ENCODE results near the gene HOXA11. TPM values are rescaled to one million over a fixed set of nuclear protein-coding genes. Genes with fewer than 3 reads are reported as not detected.
A peak's percentile ranks its signal among the peaks of the same experiment; 100 is the strongest.

The HOXA11 gene
- total and polyA plus RNA-seq, 4 experiments from 2014 or later, result not detected

DNA sequence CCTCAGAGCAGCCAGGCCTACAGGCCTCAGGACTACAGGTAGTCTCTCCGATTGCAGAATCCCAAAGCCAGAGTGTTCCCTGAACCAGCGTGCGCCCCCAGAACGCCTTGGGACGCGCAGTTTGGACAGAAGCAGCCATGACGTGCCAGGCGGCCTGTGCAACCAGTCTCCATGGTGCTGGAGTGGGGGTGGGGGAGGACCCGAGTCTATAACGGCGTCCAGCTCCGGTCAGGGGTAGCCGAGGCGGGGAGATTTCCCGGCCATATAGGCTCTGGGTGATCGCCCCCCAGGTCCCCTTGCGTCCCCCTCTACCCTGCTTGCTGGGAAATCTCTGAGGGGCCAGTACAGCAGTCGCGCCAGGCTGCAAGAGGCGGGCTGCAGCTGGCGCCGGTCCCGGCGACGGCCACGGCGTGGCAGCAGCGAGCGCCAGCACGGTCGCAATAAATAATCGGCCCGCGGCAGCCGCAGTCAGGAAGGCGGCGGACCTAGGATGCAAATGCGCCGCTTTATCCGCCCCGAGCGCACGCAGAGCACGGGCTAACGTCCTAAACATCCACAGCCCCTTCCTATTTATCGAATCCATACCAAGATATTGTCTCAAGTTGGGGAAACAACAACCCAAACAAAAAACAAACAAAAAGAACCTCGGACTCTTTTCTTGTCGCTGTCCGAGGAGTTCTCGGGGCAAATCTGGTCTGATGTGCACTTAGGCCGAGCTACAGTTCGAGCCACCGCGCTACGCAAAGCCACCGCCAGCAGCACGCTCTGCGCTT lies 34.3 kb downstream of the HOXA11 start:
- peak; percentile 57 to 68 (median 65) for DNase-seq
- POLR2A ChIA-PET (ENCODE audit: partially characterized antibody), result interaction anchor here (1.0 to 1.1 kb wide), 2 partner anchors 20 to 42 kb away, joined by 3 to 4 read pairs; partner anchors contain the start of gene HOXA4
- peak overlapping the region in 1 of 2 donors; percentile 36 for H3K4me3 ChIP-seq (ENCODE audit: low read length in 2 of 2)
- H3K9me3 ChIP-seq (ENCODE audit: control insufficient read depth in 1 of 2, low read length in 2 of 2), result no peaks in the 10 kb centered on the region
- H3K4me1 ChIP-seq (ENCODE audit: insufficient read depth, low read length), result peaks cover 42% of the 10 kb centered on the region
- H3K27ac ChIP-seq (ENCODE audit: low read depth, low read length), result no peak overlapping the region
- intact Hi-C loops (cut with micrococcal nuclease), result loop anchor here (1.0 to 5.0 kb wide), 2 partner anchors 11 to 1898 kb away; no protein-coding TSS in a partner anchor
- CTCF ChIA-PET (ENCODE audit: partially characterized antibody), result interaction anchor here (0.8 to 5.0 kb wide), 20 partner anchors 8 to 1295 kb away, joined by 3 to 66 read pairs (median 4); no protein-coding TSS in a partner anchor
- peak overlapping the region; percentile 74 to 92 (median 83) for H3K4me3 Mint-ChIP-seq
- no peaks in the 10 kb centered on the region for H3K36me3 ChIP-seq (ENCODE audit: insufficient read depth, low read length)
- H3K4me1 Mint-ChIP-seq, result peaks cover 24 to 61% (median 43%) of the 10 kb centered on the region in 4 donors
- H3K27me3 ChIP-seq (ENCODE audit: insufficient read depth, low read length), result peaks cover 93% of the 10 kb centered on the region
- H3K36me3 Mint-ChIP-seq, result no peaks in the 10 kb centered on the region
- H3K9me3 Mint-ChIP-seq, result peaks cover 0 to 16% (median 0%) of the 10 kb centered on the region in 8 donors
- H3K27me3 Mint-ChIP-seq, result peaks cover 78 to 81% of the 10 kb centered on the region in 2 donors
- peak overlapping the region in 2 of 7 donors; percentile 48 to 69 for H3K27ac Mint-ChIP-seq

DNA sequence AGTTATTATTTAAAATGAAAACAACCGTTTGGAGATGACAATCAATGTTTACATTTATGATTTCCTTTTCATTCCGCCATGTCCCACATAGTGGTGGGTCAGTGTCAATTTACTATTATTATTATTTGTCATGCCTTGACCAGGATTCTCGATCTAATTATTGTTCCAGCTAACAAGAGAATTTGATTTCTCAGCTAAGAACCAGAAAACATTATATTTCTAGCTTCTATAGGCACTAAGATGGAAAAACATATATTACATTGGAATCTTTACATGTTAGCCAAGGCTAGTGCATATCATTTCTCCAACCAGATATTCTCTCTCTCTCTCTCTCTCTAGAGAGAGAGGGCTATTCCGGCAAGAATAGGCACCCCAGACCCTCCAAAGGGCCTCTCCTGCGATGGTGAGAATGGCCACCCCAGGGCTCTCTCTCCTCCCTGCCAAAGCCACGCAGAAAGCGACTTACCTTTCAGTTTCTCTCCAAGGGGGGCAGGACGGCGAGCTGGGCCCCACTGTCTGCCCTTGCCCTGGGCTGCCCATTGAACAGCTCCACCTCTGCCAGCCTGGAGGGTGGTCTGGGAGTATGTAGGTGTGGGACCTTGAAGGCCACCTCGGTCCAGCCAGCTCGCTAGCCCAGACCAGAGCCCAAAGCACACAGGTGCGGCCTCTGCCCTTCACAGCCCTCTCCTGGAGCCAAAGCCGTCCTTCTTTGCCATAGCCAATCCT lies 35.0 kb downstream of the HOXA11 start:
- H3K4me3 ChIP-seq (ENCODE audit: low read length in 2 of 2), result no peak overlapping the region
- Mint-ChIP-seq H3K27ac (peak overlapping the region in 1 of 7 donors; percentile 64), H3K4me3 (peak overlapping the region in 5 of 8 donors; percentile 39 to 83 (median 46)), H3K27me3 (peaks cover 71 to 78% of the 10 kb centered on the region in 2 donors), H3K4me1 (peaks cover 20 to 53% (median 37%) of the 10 kb centered on the region in 4 donors), H3K36me3 (no peaks in the 10 kb centered on the region), H3K9me3 (peaks cover 0 to 8% (median 0%) of the 10 kb centered on the region in 8 donors)
- intact Hi-C loops (cut with micrococcal nuclease), result loop anchor here (5.0 kb wide), 2 partner anchors 118 to 1898 kb away; no protein-coding TSS in a partner anchor
- H3K4me1 ChIP-seq (ENCODE audit: insufficient read depth, low read length), result peaks cover 35% of the 10 kb centered on the region
- peaks cover 85% of the 10 kb centered on the region for H3K27me3 ChIP-seq (ENCODE audit: insufficient read depth, low read length)
- DNase-seq, result peak in 1 of 5 donors; percentile 29
- no peaks in the 10 kb centered on the region for H3K36me3 ChIP-seq (ENCODE audit: insufficient read depth, low read length)
- H3K27ac ChIP-seq (ENCODE audit: low read depth, low read length), result no peak overlapping the region
- no peaks in the 10 kb centered on the region for H3K9me3 ChIP-seq (ENCODE audit: control insufficient read depth in 1 of 2, low read length in 2 of 2)
- ChIA-PET CTCF (ENCODE audit: partially characterized antibody) (interaction anchor here (0.8 to 5.0 kb wide), 18 partner anchors 9 to 1294 kb away, joined by 3 to 66 read pairs (median 5); no protein-coding TSS in a partner anchor), POLR2A (ENCODE audit: partially characterized antibody) (interaction anchor here (0.9 to 1.1 kb wide), 3 partner anchors 16 to 43 kb away, joined by 3 to 4 read pairs (median 3); partner anchors contain the start of gene HOXA4)

DNA sequence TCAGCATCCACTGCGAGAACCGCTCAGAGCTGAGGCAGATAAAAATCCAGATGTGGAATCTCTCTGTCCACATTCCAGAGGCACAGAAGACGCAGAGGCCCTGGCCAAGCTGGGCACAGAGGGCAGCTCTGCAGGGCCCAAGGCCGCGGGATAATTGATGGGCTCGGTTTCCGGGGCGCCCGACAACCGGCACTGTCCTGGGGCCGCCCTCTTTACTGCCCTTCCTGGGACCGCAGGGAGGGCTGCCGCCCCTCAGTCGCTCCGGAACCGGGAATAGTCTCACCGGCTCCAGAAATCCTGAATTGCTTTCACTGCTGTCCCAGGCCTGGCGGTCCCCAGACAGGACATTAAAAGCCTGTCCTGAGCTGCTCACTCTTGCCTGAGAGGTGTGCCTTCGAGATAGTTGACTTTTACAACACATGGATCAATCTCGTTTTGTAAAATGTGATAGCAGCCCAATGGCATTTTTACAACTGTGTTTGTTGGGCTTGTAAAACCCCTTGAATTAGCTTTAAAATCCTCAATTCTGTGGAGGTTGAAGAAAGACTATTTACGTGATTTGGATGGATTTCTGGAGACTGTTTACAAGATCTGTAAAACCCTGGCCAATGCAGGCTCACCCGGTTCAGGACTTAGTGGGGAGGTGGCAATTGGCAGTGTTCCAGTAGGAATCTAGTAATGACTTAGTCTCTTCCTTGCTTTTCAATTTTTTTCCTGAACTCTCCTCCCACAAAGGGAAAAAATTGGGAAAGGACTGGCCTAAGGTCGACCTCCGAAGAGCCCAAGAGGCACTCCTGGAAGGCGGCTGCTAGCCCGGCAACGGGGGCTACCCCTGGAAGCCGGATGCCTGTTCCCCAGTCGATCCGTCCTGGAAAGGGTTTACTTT lies 36.0 kb downstream of the HOXA11 start:
- Mint-ChIP-seq H3K9me3 (peaks cover 0 to 2% (median 0%) of the 10 kb centered on the region in 8 donors), H3K4me3 (peak overlapping the region in 1 of 8 donors; percentile 67), H3K27me3 (peaks cover 62 to 72% of the 10 kb centered on the region in 2 donors), H3K27ac (peak overlapping the region in 2 of 7 donors; percentile 57 to 64), H3K4me1 (peaks cover 17 to 43% (median 31%) of the 10 kb centered on the region in 4 donors), H3K36me3 (no peaks in the 10 kb centered on the region)
- Histone ChIP-seq H3K9me3 (ENCODE audit: control insufficient read depth in 1 of 2, low read length in 2 of 2) (no peaks in the 10 kb centered on the region), H3K27me3 (ENCODE audit: insufficient read depth, low read length) (peaks cover 75% of the 10 kb centered on the region), H3K4me1 (ENCODE audit: insufficient read depth, low read length) (peaks cover 26% of the 10 kb centered on the region), H3K27ac (ENCODE audit: low read depth, low read length) (no peak overlapping the region), H3K4me3 (ENCODE audit: low read length in 2 of 2) (no peak overlapping the region), H3K36me3 (ENCODE audit: insufficient read depth, low read length) (no peaks in the 10 kb centered on the region)
- no peak for DNase-seq
- intact Hi-C loops (cut with micrococcal nuclease), result loop anchor here (5.0 kb wide), 1 partner anchor 117 kb away; no protein-coding TSS in a partner anchor
- POLR2A ChIA-PET (ENCODE audit: partially characterized antibody), result interaction anchor here (0.9 kb wide), 1 partner anchor 17 kb away, joined by 3 read pairs; no protein-coding TSS in a partner anchor
- CTCF ChIA-PET (ENCODE audit: partially characterized antibody), result interaction anchor here (0.8 to 5.0 kb wide), 13 partner anchors 8 to 1257 kb away, joined by 3 to 66 read pairs (median 6); no protein-coding TSS in a partner anchor

DNA sequence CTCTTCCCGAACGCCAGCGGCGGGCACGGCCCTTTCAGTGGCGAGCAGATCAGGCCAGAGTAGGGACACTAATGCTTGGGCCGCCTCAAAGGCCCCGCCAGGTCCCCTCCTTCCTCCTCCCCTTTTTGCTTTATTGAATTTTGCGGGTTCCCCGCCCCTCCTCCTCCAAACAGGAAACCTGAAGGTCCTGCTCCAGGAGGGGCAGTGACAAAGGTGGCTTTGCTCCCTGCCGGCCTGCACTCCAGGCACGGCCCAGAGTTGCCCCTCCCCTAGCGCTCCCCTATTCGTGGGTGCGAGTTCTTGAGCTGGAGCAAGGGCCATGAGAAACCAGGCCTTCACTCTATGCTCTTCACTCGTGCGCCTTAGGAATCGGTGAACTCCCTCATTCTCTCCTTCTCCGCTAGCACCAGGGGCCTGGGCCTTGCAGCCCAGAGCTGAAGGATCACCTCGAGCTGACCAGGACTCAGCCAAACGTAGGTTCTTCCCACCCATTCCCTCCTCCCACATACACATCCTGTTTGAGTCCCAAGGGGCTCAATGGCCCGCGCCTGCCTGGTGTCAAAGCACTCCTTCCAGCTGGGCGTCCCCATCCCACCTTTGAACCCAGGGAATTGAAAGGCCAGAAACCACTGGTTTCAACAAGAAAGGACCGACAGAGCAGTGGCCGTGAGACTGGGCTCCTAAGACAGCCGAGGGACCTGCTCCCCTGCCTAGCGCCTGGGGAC lies 36.8 kb downstream of the HOXA11 start:
- Histone ChIP-seq H3K27ac (ENCODE audit: low read depth, low read length) (no peak overlapping the region), H3K4me1 (ENCODE audit: insufficient read depth, low read length) (peaks cover 26% of the 10 kb centered on the region), H3K9me3 (ENCODE audit: control insufficient read depth in 1 of 2, low read length in 2 of 2) (no peaks in the 10 kb centered on the region), H3K4me3 (ENCODE audit: low read length in 2 of 2) (no peak overlapping the region), H3K36me3 (ENCODE audit: insufficient read depth, low read length) (no peaks in the 10 kb centered on the region), H3K27me3 (ENCODE audit: insufficient read depth, low read length) (peaks cover 67% of the 10 kb centered on the region)
- DNase-seq, result peak in 1 of 5 donors; percentile 33
- H3K4me3 Mint-ChIP-seq, result peak overlapping the region in 7 of 8 donors; percentile 45 to 76 (median 67)
- H3K36me3 Mint-ChIP-seq, result no peaks in the 10 kb centered on the region
- intact Hi-C loops (cut with micrococcal nuclease), result loop anchor here (5.0 kb wide), 1 partner anchor 116 kb away; no protein-coding TSS in a partner anchor
- ChIA-PET CTCF (ENCODE audit: partially characterized antibody) (interaction anchor here (1.5 to 5.0 kb wide), 3 partner anchors 9 to 14 kb away, joined by 3 to 66 read pairs (median 4); no protein-coding TSS in a partner anchor), POLR2A (ENCODE audit: partially characterized antibody) (no interaction called here)
- H3K27me3 Mint-ChIP-seq, result peaks cover 54 to 64% of the 10 kb centered on the region in 2 donors
- peaks cover 15 to 37% (median 29%) of the 10 kb centered on the region in 4 donors for H3K4me1 Mint-ChIP-seq
- peaks cover 0 to 2% (median 0%) of the 10 kb centered on the region in 8 donors for H3K9me3 Mint-ChIP-seq
- H3K27ac Mint-ChIP-seq, result no peak overlapping the region

DNA sequence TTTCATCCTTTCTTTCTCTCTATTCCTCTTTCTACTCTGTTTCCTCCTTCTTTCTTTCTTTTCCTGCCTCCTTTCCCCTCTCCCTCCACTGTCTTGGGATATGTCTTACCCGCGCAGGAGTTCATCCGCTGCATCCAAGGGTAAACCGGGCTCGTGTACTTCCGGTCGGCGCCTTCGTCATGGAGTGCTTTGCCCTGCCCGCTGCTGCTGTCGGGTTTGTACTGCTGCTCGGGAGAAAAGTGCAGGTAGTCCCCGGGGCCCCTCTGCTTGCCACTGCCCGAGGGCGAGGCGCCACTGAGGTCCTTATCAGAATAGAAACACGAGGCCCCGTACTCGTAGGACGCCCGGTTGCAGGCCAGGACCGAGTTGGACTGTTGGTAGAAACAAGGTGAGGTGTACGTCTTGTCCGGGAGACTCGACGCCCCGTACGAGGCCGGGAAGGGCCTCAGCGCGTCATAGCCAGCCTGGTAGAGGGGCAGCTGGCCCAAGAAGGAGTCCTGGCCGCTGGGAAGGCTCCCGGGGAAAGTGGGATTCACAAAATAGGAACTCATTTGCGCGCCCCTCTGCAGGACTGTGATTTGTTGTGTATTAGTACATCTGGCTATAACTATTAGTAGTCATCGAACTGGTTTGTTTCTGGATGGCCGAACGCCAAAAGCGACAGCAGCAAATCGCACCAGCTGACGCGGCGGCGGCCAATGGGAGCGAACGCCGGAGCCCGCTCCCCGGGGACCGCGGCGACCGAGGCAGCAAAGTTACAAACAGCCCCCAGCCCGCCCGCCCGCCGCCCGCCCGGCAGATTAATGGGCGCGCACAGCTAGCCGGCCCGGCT lies 37.6 kb downstream of the HOXA11 start, which contains the start of gene HOXA6:
TSS of gene HOXA6 (minus strand) at position 576 of the 832 bp plus-strand sequence. CDS start at position 551, 25 bp downstream.
- peaks cover 23% of the 10 kb centered on the region for H3K4me1 ChIP-seq (ENCODE audit: insufficient read depth, low read length)
- H3K27ac ChIP-seq (ENCODE audit: low read depth, low read length), result no peak within 1 kb of the TSS
- H3K9me3 ChIP-seq (ENCODE audit: control insufficient read depth in 1 of 2, low read length in 2 of 2), result no peaks in the 10 kb centered on the region
- no peak for DNase-seq
- no peaks in the 10 kb centered on the region for H3K36me3 Mint-ChIP-seq
- peak within 1 kb of the TSS in 7 of 8 donors; percentile 48 to 76 (median 67) for H3K4me3 Mint-ChIP-seq
- H3K4me1 Mint-ChIP-seq, result peaks cover 15 to 35% (median 26%) of the 10 kb centered on the region in 4 donors
- H3K27me3 Mint-ChIP-seq, result peaks cover 50 to 58% of the 10 kb centered on the region in 2 donors
- H3K9me3 Mint-ChIP-seq, result peaks cover 0 to 2% (median 0%) of the 10 kb centered on the region in 8 donors
- no peaks in the 10 kb centered on the region for H3K36me3 ChIP-seq (ENCODE audit: insufficient read depth, low read length)
- CTCF ChIA-PET (ENCODE audit: partially characterized antibody), result interaction anchor here (1.5 to 1.8 kb wide), 2 partner anchors 10 to 12 kb away, joined by 3 to 4 read pairs; no protein-coding TSS in a partner anchor
- intact Hi-C loops (cut with micrococcal nuclease), result loop anchor here (5.0 kb wide), 1 partner anchor 115 kb away; no protein-coding TSS in a partner anchor
- no peak within 1 kb of the TSS for H3K4me3 ChIP-seq (ENCODE audit: low read length in 2 of 2)
- H3K27me3 ChIP-seq (ENCODE audit: insufficient read depth, low read length), result peaks cover 59% of the 10 kb centered on the region
- peak within 1 kb of the TSS in 2 of 7 donors; percentile 23 to 73 for H3K27ac Mint-ChIP-seq
- POLR2A ChIA-PET (ENCODE audit: partially characterized antibody), result no interaction called here

All from CD4-positive, alpha-beta memory T cell (primary cell).